HepG2 (cell line): Measurements from ENCODE around the gene SAMD10. TPM values are rescaled to one million over a fixed set of nuclear protein-coding genes. Genes with fewer than 3 reads are reported as not detected.
A peak's percentile ranks its signal among the peaks of the same experiment; 100 is the strongest.

ENCODE experiments used
- CTCF ChIP-seq: sonication (generic); formaldehyde crosslinking; IDR thresholded peaks from 2 replicates; pipeline ENCODE4 v1.5.0; 2020; ENCODE audit warnings: mild to moderate bottlenecking, missing genetic modification reagents, moderate library complexity
- HDAC2 ChIP-seq: sonication (generic); formaldehyde crosslinking; IDR thresholded peaks from 2 replicates; pipeline ENCODE4 v1.4.0; 2020; ENCODE audit warnings: missing genetic modification reagents
- HOXA9 ChIP-seq: sonication (generic); formaldehyde crosslinking; IDR thresholded peaks from 2 replicates; pipeline ENCODE4 v1.8.1; 2022; ENCODE audit warnings: missing genetic modification reagents, mild to moderate bottlenecking, moderate library complexity, borderline replicate concordance
- NCOA2 ChIP-seq: sonication (generic); formaldehyde crosslinking; IDR thresholded peaks from 2 replicates; pipeline ENCODE4 v1.8.0; 2022; ENCODE audit warnings: inconsistent platforms
- NFE2L2 ChIP-seq: fragments of 150-350 bp; IDR thresholded peaks from 2 replicates; pipeline ENCODE4 v1.6.1; 2014; ENCODE audit warnings: low read length
- SALL1 ChIP-seq: sonication (generic); formaldehyde crosslinking; IDR thresholded peaks from 2 replicates; pipeline ENCODE4 v1.8.0; 2022; ENCODE audit warnings: mild to moderate bottlenecking, missing genetic modification reagents
- ZBTB33 ChIP-seq: sonication (generic); formaldehyde crosslinking; IDR thresholded peaks from 2 replicates; pipeline ENCODE4 v1.4.0; 2020; ENCODE audit warnings: missing genetic modification reagents
- ZFP91 ChIP-seq: sonication (generic); formaldehyde crosslinking; IDR thresholded peaks from 2 replicates; pipeline ENCODE4 v1.9.0; 2022; ENCODE audit warnings: missing genetic modification reagents, mild to moderate bottlenecking, borderline replicate concordance
- ZNF687 ChIP-seq: sonication (generic); formaldehyde crosslinking; IDR thresholded peaks from 2 replicates; pipeline ENCODE4 v1.5.1; 2020; ENCODE audit warnings: mild to moderate bottlenecking, missing genetic modification reagents, moderate library complexity
- ZNF850 ChIP-seq: sonication (generic); formaldehyde crosslinking; conservative IDR thresholded peaks from 2 replicates; pipeline ENCODE4 v1.9.0; 2021; ENCODE audit warnings: mild to moderate bottlenecking, missing genetic modification reagents
- ZSCAN31 ChIP-seq: sonication (generic); formaldehyde crosslinking; IDR thresholded peaks from 2 replicates; pipeline ENCODE4 v1.5.0; 2020; ENCODE audit warnings: low read depth, mild to moderate bottlenecking, missing genetic modification reagents
- polyA plus RNA-seq, 8 experiments: library from polyadenylated mRNA; depleted of rRNA in 3 of 8; stranded (reverse) in 7 of 8; unstranded in 1 of 8; fragments of >200 nt; fragmentation: Illumina TruSeq in 4 of 8; extraction: Trizol in 4 of 8; gene quantifications; 2 replicates each; pipeline versions ENCODE4 v1.2.1 to v1.2.3, GENCODE V29; 2011 to 2016; ENCODE audit warnings: low read depth in 4 of 8, missing spikeins in 1 of 8, mixed read lengths in 1 of 8; ENCODE audit not compliant: insufficient read depth in 1 of 8
- total RNA-seq, 5 experiments: library from RNA; depleted of rRNA; stranded (reverse); fragments of >200 nt; fragmentation: Illumina TruSeq; extraction: Trizol; gene quantifications; 2 replicates each; pipeline ENCODE4 v1.2.3, GENCODE V29; 2016; ENCODE audit warnings: low read depth in 1 of 5
- TF ChIP-seq, protein P1 (sequence below), 2 experiments: sonication (generic) in 1 of 2; formaldehyde crosslinking in 1 of 2; IDR thresholded peaks; 2 replicates each; pipeline versions ENCODE4 v1.4.0 to v1.6.1; 2016 to 2020; ENCODE audit warnings: borderline replicate concordance in 1 of 2, low read depth in 1 of 2, mild to moderate bottlenecking in 1 of 2, missing genetic modification reagents in 1 of 2

Gene SAMD10
- total and polyA plus RNA-seq, 2 of the 13 experiments (the other 11 are each of a cell fraction or from before 2014, with no cell fraction given), result 6.1 to 11.0 TPM

- 0 out of 2 replicates have a peak, but pooled peaks have one; percentile 18 for TF ChIP-seq ZNF687 (CRISPR knock-in tag)
- no peak for TF ChIP-seq ZSCAN31
- TF ChIP-seq NFE2L2, result no peak
- TF ChIP-seq, protein P1, sequence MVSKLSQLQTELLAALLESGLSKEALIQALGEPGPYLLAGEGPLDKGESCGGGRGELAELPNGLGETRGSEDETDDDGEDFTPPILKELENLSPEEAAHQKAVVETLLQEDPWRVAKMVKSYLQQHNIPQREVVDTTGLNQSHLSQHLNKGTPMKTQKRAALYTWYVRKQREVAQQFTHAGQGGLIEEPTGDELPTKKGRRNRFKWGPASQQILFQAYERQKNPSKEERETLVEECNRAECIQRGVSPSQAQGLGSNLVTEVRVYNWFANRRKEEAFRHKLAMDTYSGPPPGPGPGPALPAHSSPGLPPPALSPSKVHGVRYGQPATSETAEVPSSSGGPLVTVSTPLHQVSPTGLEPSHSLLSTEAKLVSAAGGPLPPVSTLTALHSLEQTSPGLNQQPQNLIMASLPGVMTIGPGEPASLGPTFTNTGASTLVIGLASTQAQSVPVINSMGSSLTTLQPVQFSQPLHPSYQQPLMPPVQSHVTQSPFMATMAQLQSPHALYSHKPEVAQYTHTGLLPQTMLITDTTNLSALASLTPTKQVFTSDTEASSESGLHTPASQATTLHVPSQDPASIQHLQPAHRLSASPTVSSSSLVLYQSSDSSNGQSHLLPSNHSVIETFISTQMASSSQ (IDR thresholded peaks at IDR 0.05; ENCODE audit: low read depth), result no peak
- TF ChIP-seq, protein P1 (CRISPR knock-in tag; IDR thresholded peaks at IDR 0.05; ENCODE audit: borderline replicate concordance), result no peak
- TF ChIP-seq ZNF850 (CRISPR knock-in tag), result no peak
- TF ChIP-seq NCOA2 (CRISPR knock-in tag), result no peak
- no peak for TF ChIP-seq SALL1 (CRISPR knock-in tag)
- TF ChIP-seq CTCF (CRISPR knock-in tag), result peak; percentile 63
- no peak for TF ChIP-seq HDAC2 (CRISPR knock-in tag)
- no peak for TF ChIP-seq HOXA9 (CRISPR knock-in tag)
- TF ChIP-seq ZBTB33 (CRISPR knock-in tag), result 0 out of 2 replicates have a peak, but pooled peaks have one; percentile 15
- 0 out of 2 replicates have a peak, but pooled peaks have one; percentile 24 for TF ChIP-seq ZFP91 (CRISPR knock-in tag)
Measured at GRCh38 chr20:63934271-63935068, 45.0 kb downstream of the SAMD10 start (continued).
